ENCODE measurements around the gene ZC3H18. TPM values are rescaled to one million over a fixed set of nuclear protein-coding genes. Genes with fewer than 3 reads are reported as not detected.

The ZC3H18 gene
- total and polyA plus RNA-seq, 9 donors: 16.0 to 40.4 (median 30.7) TPM

- Histone ChIP-seq H3K27me3 (no peaks in the 10 kb centered on the region), H3K36me3 (no peaks in the 10 kb centered on the region), H3K27ac (peak overlapping the region in 1 of 2 donors; percentile 20), H3K9me3 (no peaks in the 10 kb centered on the region), H3K4me3 (no peak overlapping the region), H3K4me1 (ENCODE audit: insufficient read depth) (peaks cover 14% of the 10 kb centered on the region)
- 46 to 64% (median 54%) methylated on average over 19 of the region's 19 CpGs for WGBS, 3 donors
- intact Hi-C loops (cut with DNase I): no loop called here
- no peak for DNase-seq
- TF ChIP-seq CTCF (IDR thresholded peaks at IDR 0.05): no peak
- no peak for TF ChIP-seq EP300 (IDR thresholded peaks at IDR 0.05)
- no peak for TF ChIP-seq POLR2A (IDR thresholded peaks at IDR 0.05)
These were observed 44.0 kb downstream of the ZC3H18 start for GRCh38 chr16:88613911-88614817.

- DNase-seq: peak in 3 of 5 donors; percentile 51 to 60 (median 56)
- H3K4me1 ChIP-seq (ENCODE audit: insufficient read depth): peaks cover 14% of the 10 kb centered on the region
- no peaks in the 10 kb centered on the region for H3K9me3 ChIP-seq
- intact Hi-C loops (cut with DNase I): no loop called here
- H3K27me3 ChIP-seq: no peaks in the 10 kb centered on the region
- no peak overlapping the region for H3K27ac ChIP-seq
- no peak overlapping the region for H3K4me3 ChIP-seq
- TF ChIP-seq EP300 (IDR thresholded peaks at IDR 0.05): no peak
- TF ChIP-seq POLR2A (IDR thresholded peaks at IDR 0.05): no peak
- TF ChIP-seq CTCF (IDR thresholded peaks at IDR 0.05): no peak
- WGBS, 3 donors: 31 to 50% (median 43%) methylated on average over 19 of the region's 19 CpGs
- H3K36me3 ChIP-seq: no peaks in the 10 kb centered on the region
These were observed 44.8 kb downstream of the ZC3H18 start for GRCh38 chr16:88614818-88615580.

- Histone ChIP-seq H3K36me3 (no peaks in the 10 kb centered on the region), H3K27me3 (no peaks in the 10 kb centered on the region), H3K27ac (no peak overlapping the region), H3K4me3 (no peak overlapping the region), H3K9me3 (no peaks in the 10 kb centered on the region), H3K4me1 (ENCODE audit: insufficient read depth) (peaks cover 14% of the 10 kb centered on the region)
- intact Hi-C loops (cut with DNase I): no loop called here
- no peak for TF ChIP-seq CTCF (IDR thresholded peaks at IDR 0.05)
- no peak for TF ChIP-seq POLR2A (IDR thresholded peaks at IDR 0.05)
- no peak for TF ChIP-seq EP300 (IDR thresholded peaks at IDR 0.05)
- WGBS, 3 donors: 90 to 94% (median 94%) methylated on average over 13 of the region's 13 CpGs
- no peak for DNase-seq
These were observed 46.1 kb downstream of the ZC3H18 start for GRCh38 chr16:88616320-88616719.

- H3K27me3 ChIP-seq: no peaks in the 10 kb centered on the region
- intact Hi-C loops (cut with DNase I): no loop called here
- no peak overlapping the region for H3K4me3 ChIP-seq
- H3K9me3 ChIP-seq: no peaks in the 10 kb centered on the region
- no peak for DNase-seq
- H3K4me1 ChIP-seq (ENCODE audit: insufficient read depth): peaks cover 14% of the 10 kb centered on the region
- no peak overlapping the region for H3K27ac ChIP-seq
- WGBS, 3 donors: 92 to 97% (median 95%) methylated on average over 12 of the region's 12 CpGs
- H3K36me3 ChIP-seq: no peaks in the 10 kb centered on the region
- no peak for TF ChIP-seq EP300 (IDR thresholded peaks at IDR 0.05)
- no peak for TF ChIP-seq CTCF (IDR thresholded peaks at IDR 0.05)
- no peak for TF ChIP-seq POLR2A (IDR thresholded peaks at IDR 0.05)
These were observed 46.5 kb downstream of the ZC3H18 start for GRCh38 chr16:88616736-88617135.

All from ovary (tissue), 9 donors.